Stomach (tissue), 4 donors: ENCODE data around the gene SP100.

Experiments used
- CTCF ChIP-seq, 7 experiments: fragments of 450-650 bp in 4 of 7; fragments of 200-600 bp in 3 of 7; sonication (generic) in 3 of 7; IDR thresholded peaks; one replicate each; pipeline ENCODE4 v1.5.1; 2016 to 2019; ENCODE audit warnings: antibody characterized with exemption in 7 of 7, control low read depth in 2 of 7, mild to moderate bottlenecking in 1 of 7
- POLR2A ChIP-seq, 4 donors: fragments of 450-650 bp; IDR thresholded peaks; one replicate each; pipeline ENCODE4 v1.6.1; 2016; ENCODE audit warnings: antibody characterized with exemption in 4 of 4, control low read depth in 2 of 4, mild to moderate bottlenecking in 1 of 4, moderate library complexity in 1 of 4
- POLR2AphosphoS5 ChIP-seq, 3 donors: sonication (generic); formaldehyde crosslinking; IDR thresholded peaks; one replicate each; pipeline ENCODE4 v1.6.1; 2016; ENCODE audit warnings: antibody characterized with exemption in 3 of 3

- TF ChIP-seq POLR2A (IDR thresholded peaks at IDR 0.05) (no peak), CTCF (IDR thresholded peaks at IDR 0.05) (no peak), POLR2AphosphoS5 (IDR thresholded peaks at IDR 0.05) (no peak)
Observed at GRCh38 chr2:230383453-230383852, 32.5 kb upstream of the SP100 start.
